Adipose tissue (tissue), 3 donors: ENCODE results near the gene GRM5. TPM values are rescaled to one million over a fixed set of nuclear protein-coding genes. Genes with fewer than 3 reads are reported as not detected.
"Not testable (repeated sequence)": the region's sequence is repeated elsewhere in the genome, so short reads cannot be mapped to it uniquely, and the experiment has no call there.

Experiments
- H3K27ac ChIP-seq: one replicate; pipeline ENCODE4 v1.5.1; 2013; ENCODE audit warnings: low read depth, low read length
- WGBS, 3 donors: extraction: QIAGEN DNeasy Blood & Tissue Kit; methylation state at CpG; one replicate each; pipeline ENCODE4 v1.1.7; 2013; 5-methylcytosine and 5-hydroxymethylcytosine counted together
- polyA plus RNA-seq, 3 donors: library from polyadenylated mRNA; stranded (reverse); fragments of 200-250 nt; gene quantifications; one replicate each; pipeline ENCODE4 v1.2.3, GENCODE V29; 2013
- donor health status: healthy with polysubstance abuse.
- donor health status: Bipolar disorder and iron deficiency.
- donor health status: healthy.

The GRM5 gene
- polyA plus RNA-seq, 3 donors, result 0.01 TPM; not detected in 2

DNA sequence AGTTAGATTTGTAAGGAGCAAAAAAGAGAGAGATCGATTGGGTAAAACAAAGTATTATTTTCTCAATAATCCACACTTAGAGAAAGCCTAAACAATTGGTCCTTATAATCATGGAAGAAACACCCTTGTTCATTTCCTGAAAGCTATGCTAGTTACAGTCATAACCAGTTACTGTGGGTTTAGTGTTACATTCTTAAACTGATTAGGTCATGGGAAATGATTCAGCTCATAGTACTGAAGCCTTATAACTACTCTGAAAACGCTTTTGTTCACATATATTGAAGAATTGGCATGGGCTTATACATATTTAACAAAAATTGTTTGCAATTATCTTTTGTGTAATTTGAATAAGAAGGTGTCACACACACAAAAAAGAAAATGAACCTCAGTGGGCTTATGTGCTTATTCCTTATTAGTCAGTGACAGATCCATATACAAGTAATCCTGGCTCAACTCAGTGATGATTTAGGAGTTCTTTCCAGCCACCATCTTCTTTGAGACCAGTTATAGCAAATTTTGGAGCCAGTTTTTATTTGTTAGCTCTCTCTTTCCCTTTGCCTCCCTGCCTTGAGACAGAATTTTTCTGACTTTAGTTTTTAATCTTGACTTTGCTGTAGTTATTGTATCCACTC lies 529.8 kb downstream of the GRM5 start:
- no peak overlapping the region for H3K27ac ChIP-seq
- WGBS, 3 donors, result 34 to 36% (median 35%) methylated on average over 2 of the region's 2 CpGs

DNA sequence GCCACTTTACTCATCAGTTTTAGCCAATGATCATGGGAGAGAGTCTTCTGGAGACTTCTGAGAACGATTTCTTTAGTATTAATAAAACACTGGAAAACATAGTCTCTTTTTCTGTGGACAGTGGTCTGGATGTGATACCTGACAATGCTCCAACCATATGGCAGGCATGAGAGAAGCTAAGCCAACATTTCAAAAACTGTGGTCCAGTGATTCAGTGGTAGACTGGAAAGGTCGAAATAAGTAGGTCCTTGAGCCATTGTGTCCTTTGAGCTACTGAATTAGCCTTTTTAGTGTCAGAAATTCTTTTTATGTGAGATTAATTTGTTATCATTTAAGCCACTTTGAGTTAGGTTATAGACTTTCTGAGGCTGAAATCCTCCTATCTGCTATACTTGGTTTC lies 530.5 kb downstream of the GRM5 start:
- 53 to 95% (median 89%) methylated on average over 2 of the region's 2 CpGs for WGBS, 3 donors
- H3K27ac ChIP-seq, result no peak overlapping the region

GRCh38 chr11:88534706-88535105 lies 531.1 kb downstream of the GRM5 start:
- not testable (repeated sequence) for H3K27ac ChIP-seq
- 70 to 98% (median 96%) methylated on average over 1 of the region's 1 CpG for WGBS, 3 donors

GRCh38 chr11:88534185-88534584 lies 531.6 kb downstream of the GRM5 start:
- WGBS, 3 donors, result 87 to 97% (median 91%) methylated on average over 5 of the region's 5 CpGs
- no peak overlapping the region for H3K27ac ChIP-seq

- no peak overlapping the region for H3K27ac ChIP-seq
- WGBS, 3 donors, result 44 to 83% (median 82%) methylated on average over 1 of the region's 1 CpG
Observed at GRCh38 chr11:88533001-88533400, 532.8 kb downstream of the GRM5 start.

DNA sequence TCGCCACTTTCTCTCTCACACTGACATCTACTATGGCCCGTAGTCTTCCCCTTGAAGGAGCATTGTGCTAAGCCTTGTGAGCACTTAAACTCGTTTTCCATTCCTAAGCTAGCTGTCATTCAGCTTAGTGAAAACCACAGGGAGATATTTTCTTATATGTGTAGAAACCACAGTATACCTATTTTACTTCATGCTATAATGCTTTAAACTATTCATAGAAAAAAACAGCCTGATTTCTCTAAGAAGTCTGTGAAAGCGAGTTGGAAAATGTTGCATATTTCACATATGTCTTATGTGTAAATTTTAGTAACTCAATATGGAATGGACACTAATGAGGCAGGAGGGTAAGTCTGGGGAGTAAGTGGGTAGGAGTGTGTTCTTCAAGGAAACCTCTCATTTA lies 534.0 kb downstream of the GRM5 start:
- 80 to 95% (median 90%) methylated on average over 4 of the region's 4 CpGs for WGBS, 3 donors

GRCh38 chr11:88529426-88529825 lies 536.4 kb downstream of the GRM5 start:
- no peak overlapping the region for H3K27ac ChIP-seq
- WGBS, 3 donors, result 95% methylated on average over 1 of the region's 1 CpG

More for the DNA sequence above, 534.0 kb downstream of the GRM5 start:
- no peak overlapping the region for H3K27ac ChIP-seq

DNA sequence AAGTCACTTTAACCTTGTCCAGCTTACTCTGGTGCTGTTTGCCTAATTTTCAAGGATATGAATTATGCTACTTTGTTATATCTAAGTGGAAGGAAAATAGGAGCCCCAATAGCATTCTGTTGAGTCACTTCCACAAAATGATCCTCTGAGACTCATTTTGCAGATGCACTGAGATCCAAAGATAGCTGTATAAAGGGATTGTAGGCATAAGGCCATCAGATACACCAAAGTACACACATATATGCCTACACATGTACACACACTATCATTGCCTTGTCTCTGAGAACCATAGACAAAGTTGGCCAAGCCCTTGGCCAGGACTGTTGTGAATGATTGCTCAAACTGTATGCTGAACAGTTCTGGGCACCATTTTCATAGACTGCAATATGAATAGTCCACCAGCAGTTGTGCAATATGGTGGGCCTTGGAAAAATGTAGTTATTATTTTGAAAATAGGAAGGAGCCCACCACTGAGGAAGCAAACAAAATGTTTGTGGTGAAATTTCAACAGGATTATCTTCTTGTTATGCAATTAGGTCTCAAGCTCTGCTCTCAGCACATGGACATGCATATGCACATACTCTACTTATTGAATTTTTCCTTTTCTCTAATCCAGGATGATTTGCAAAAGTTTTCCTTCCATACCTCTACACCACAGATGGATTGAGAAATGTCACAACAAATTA lies 542.3 kb downstream of the GRM5 start:
- H3K27ac ChIP-seq, result no peak overlapping the region

DNA sequence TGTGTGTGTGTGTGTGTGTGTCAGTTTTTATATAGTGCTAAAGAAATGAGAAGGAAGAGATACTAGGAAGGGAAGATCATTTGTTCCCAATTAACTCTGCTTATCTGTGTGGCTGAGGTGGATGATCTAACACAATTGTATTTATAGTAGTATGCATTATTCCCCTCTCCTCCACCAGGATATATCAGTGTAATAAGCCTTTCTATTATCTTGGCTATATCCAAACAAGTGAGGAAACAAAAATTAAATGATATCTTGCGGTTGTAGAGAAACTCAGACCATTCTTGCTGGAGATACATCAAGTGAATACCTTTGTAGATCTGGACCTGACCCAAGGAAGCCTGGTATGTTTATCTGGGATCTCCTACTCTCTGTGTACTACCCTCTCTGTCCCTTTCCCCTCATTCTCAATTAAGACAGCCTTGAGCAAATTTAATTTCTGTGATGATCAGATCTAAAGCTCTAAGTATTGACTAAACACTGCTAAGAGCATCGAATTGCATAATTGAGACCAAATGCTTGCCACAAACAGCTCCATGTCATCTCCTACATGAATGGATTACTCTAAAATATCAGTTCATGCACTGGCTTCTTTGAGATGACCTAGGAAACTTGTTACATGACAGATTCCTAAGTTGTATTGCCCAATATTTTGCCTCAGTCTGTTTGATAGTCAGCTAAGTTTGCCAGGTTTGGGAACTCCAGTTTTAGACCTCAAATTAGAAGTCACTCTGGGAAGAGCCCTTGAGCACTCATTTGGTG lies 543.0 kb downstream of the GRM5 start:
- WGBS, 3 donors, result 76 to 84% (median 84%) methylated on average over 2 of the region's 2 CpGs
- H3K27ac ChIP-seq, result no peak overlapping the region

GRCh38 chr11:88521799-88522201 lies 544.0 kb downstream of the GRM5 start:
- 44 to 59% (median 53%) methylated on average over 1 of the region's 1 CpG for WGBS, 3 donors
- no peak overlapping the region for H3K27ac ChIP-seq

GRCh38 chr11:88521399-88521798 lies 544.4 kb downstream of the GRM5 start:
- H3K27ac ChIP-seq, result no peak overlapping the region

DNA sequence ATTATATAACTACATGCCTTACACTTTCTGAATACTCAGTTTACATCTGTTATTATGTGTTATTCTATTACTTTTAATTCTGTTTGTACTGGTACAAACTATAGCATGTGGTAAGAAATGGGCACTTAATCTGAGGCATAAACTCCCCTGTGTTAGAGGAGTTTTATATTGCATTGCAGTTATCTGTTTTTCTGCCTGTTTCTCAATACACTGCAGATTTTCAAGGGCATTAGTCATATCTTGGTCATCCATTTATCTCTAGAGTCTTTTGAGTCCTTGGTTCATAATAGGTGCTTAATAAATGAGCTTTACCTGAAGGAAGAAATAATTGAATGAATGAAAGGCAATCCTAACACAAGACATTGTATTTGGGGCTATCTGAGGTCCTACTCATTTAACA lies 545.4 kb downstream of the GRM5 start:
- no peak overlapping the region for H3K27ac ChIP-seq

- H3K27ac ChIP-seq, result no peak overlapping the region
- WGBS, 3 donors, result 82 to 88% (median 88%) methylated on average over 4 of the region's 4 CpGs
Observed at GRCh38 chr11:88515002-88515401, 550.8 kb downstream of the GRM5 start.

GRCh38 chr11:88511006-88511405 lies 554.8 kb downstream of the GRM5 start:
- H3K27ac ChIP-seq, result no peak overlapping the region
- WGBS, 3 donors, result 50 to 81% (median 72%) methylated on average over 1 of the region's 1 CpG

DNA sequence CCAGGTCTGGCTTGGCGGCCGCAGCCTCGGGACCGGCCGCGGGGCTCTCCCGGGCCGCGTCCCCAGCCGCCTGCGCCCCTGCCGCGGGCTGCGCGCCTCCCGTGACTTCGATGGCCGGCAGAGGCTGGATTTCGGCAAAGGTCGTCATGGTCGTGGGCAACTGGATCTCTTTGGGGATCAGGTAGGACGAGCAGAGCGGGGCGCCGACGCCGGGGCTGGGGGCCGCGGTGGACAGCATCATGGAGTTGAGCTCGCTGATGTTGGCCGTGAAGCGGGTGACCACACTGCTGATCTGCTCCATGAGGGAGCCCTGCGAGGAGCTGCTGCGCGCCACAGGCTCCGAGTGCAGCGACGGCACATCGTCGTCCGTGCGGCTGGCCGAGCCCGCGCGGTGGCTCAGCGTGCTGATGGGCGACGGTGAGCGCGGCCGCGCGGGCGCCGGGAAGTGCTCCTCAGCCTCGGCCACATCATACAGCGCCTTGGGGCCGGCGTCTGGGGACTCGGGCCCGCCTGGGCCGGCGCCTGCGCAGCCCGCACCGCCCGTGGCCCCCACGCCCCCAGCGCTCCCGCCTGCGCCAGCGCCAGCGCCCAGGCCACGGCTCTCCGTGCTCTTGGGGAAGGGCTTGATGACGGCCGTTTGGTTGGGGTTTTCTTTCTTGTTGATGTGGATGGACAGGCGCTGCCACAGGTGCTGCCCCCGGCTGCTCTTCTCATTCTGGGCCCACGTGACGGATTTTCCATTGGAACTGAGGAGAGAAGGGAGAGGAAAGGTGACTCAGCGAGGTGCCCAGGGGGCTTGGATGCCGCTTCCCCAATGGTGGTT lies 556.8 kb downstream of the GRM5 start:
- WGBS, 3 donors, result 5 to 12% (median 7%) methylated on average over 82 to 84 of the region's 84 CpGs

GRCh38 chr11:88508418-88508758 lies 557.4 kb downstream of the GRM5 start:
- no peak overlapping the region for H3K27ac ChIP-seq
- 12 to 33% (median 25%) methylated on average over 23 of the region's 23 CpGs for WGBS, 3 donors

More for the DNA sequence above, 556.8 kb downstream of the GRM5 start:
- no peak overlapping the region for H3K27ac ChIP-seq

DNA sequence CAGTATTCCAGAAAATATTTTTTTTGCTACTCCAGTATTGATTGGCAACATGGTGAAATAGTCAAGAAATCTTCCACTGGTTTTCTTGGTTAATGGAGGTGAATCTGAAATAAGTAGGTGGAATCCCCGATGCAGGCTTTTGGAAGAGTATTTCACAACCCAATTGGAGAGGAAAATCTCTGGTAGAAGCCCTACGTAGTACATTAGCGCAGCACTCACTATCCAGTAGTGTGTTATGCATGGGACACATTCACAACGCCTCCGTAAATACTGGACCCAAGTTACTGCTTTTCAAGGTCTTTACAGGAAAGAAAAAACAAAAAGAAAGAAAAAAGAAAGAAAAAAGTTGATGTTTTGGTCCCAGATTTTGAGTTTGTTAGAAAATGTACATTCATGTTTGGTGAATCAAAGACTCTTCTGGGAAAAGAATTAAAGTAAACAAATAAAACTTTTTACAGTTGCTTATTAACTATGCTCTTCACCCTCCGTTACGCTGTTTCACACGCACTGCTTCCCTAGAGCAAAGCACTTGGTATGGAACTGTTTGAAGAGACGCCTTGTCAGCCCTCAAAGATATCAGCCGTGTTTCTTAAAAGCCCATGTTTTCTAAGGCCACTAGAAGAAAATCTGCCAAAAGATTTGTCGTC lies 557.9 kb downstream of the GRM5 start:
- no peak overlapping the region for H3K27ac ChIP-seq
- 53 to 77% (median 75%) methylated on average over 11 of the region's 11 CpGs for WGBS, 3 donors

- no peak overlapping the region for H3K27ac ChIP-seq
- WGBS, 3 donors, result 30 to 56% (median 46%) methylated on average over 2 of the region's 2 CpGs
Observed at GRCh38 chr11:88501541-88501940, 564.2 kb downstream of the GRM5 start.

DNA sequence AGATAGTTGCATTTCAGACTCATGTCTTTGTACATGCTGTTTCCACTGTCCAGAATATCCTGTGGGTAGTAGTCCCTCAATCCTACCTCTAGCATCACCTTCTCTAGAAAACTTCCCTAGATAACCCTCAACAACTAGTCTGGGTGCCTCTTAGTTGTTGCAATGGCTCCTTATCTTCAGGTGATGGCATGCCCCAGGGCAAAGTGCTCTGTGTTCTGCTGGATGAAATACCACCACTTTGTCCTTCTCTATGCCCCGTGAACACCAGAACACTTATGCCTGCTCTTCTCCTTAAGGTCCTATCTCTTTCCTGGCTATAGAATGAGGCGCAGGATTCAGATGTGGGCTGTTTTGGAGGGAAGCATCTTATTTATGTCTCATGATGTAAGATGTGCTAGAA lies 569.9 kb downstream of the GRM5 start:
- H3K27ac ChIP-seq, result no peak overlapping the region
- WGBS, 3 donors, result 82 to 98% (median 96%) methylated on average over 2 of the region's 2 CpGs
